Adrenal gland (tissue), 12 donors: Measurements from ENCODE around the gene E2F6. TPM values are rescaled to one million over a fixed set of nuclear protein-coding genes. Genes with fewer than 3 reads are reported as not detected.
A peak's percentile ranks its signal among the peaks of the same experiment; 100 is the strongest.

Experiments
- DNase-seq, 7 donors: peaks; one replicate each; pipeline ENCODE4 v3.0.0-alpha.2; 2019 to 2020
- H3K27ac ChIP-seq, 5 donors: fragments of 200-600 bp; sonication (generic) in 4 of 5; 1 replicate in 3 of 5; 2 replicates in 2 of 5; pipeline versions ENCODE4 v1.5.1 to v1.8.0; 2016 to 2020; ENCODE audit warnings: mild to moderate bottlenecking in 1 of 5
- H3K27me3 ChIP-seq: fragments of 200-600 bp; 2 replicates; pipeline ENCODE4 v1.8.0; 2021
- H3K36me3 ChIP-seq, 2 donors: fragments of 200-600 bp; replicated peaks in 1 of 2; 1 replicate in 1 of 2; 2 replicates in 1 of 2; pipeline versions ENCODE4 v1.5.1 to v1.8.0; 2018 to 2022
- H3K4me1 ChIP-seq, 2 donors: fragments of 200-600 bp; replicated peaks in 1 of 2; 1 replicate in 1 of 2; 2 replicates in 1 of 2; pipeline versions ENCODE4 v1.5.1 to v1.8.0; 2018 to 2021
- H3K4me3 ChIP-seq, 4 donors: fragments of 200-600 bp; sonication (generic) in 3 of 4; one replicate each; pipeline ENCODE4 v1.5.1; 2016 to 2018
- H3K9me3 ChIP-seq, 3 donors: fragments of 200-600 bp; sonication (generic) in 1 of 3; replicated peaks in 1 of 3; 1 replicate in 2 of 3; 2 replicates in 1 of 3; pipeline versions ENCODE4 v1.5.1 to v1.8.0; 2016 to 2021
- CTCF ChIP-seq, 6 experiments: fragments of 450-650 bp in 4 of 6; fragments of 200-600 bp in 2 of 6; sonication (generic) in 1 of 6; IDR thresholded peaks; 1 replicate in 5 of 6; 2 replicates in 1 of 6; pipeline versions ENCODE4 v1.5.1 to v1.8.0; 2016 to 2021; ENCODE audit warnings: antibody characterized with exemption in 6 of 6, mild to moderate bottlenecking in 2 of 6, moderate library complexity in 1 of 6
- POLR2A ChIP-seq, 2 donors: fragments of 450-650 bp; IDR thresholded peaks; one replicate each; pipeline ENCODE4 v1.6.1; 2017; ENCODE audit warnings: antibody characterized with exemption in 2 of 2, mild to moderate bottlenecking in 2 of 2, moderate library complexity in 1 of 2
- WGBS, 4 donors: extraction: QIAGEN DNeasy Blood & Tissue Kit in 2 of 4; methylation state at CpG; one replicate each; pipeline versions ENCODE4 v1.1.5 to v1.1.7; 2013 to 2017; 5-methylcytosine and 5-hydroxymethylcytosine counted together
- intact Hi-C, 2 donors: fragments of 100-400 bp; cut with DNase I; formaldehyde crosslinking; loops; one replicate each; pipeline versions ENCODE4 v1.14.1 to v1.15.0; 2022 to 2023
- polyA plus RNA-seq, 3 donors: library from polyadenylated mRNA; stranded (reverse); fragments of 200-250 nt in 2 of 3; fragments of 350-450 nt in 1 of 3; fragmentation: Illumina TruSeq in 1 of 3; extraction: RNeasy Lipid Tissue Mini Kit (QIAGEN cat#74804) in 1 of 3; gene quantifications; one replicate each; pipeline ENCODE4 v1.2.3, GENCODE V29; 2013 to 2014
- total RNA-seq, 9 donors: library from RNA; depleted of rRNA in 4 of 9; stranded (reverse); fragments of >200 nt in 4 of 9; fragments of 120-200 nt in 1 of 9; fragmentation: NEBNext Ultra II Directional in 1 of 9; extraction: Animal tissue kit (Norgen Biotek cat#: 25700) in 1 of 9; gene quantifications; one replicate each; pipeline versions ENCODE4 v1.1.0 to v1.2.4, GENCODE V29; 2013 to 2023
- donor health status: healthy with polysubstance abuse.
- donor health status: Bipolar disorder and iron deficiency.
- donor health status: DM: yes; HTN: yes; CAD: no.
- donor health status: DM: no; HTN: no; CAD: no.
- donor health status: DM: no; HTN: no; CAD: no.
- donor health status: DM: yes; HTN: yes; CAD: no.

The E2F6 gene
- total and polyA plus RNA-seq, 12 donors: 8.0 to 38.8 (median 12.5) TPM

- no peaks in the 10 kb centered on the region for H3K9me3 ChIP-seq
- DNase-seq: peak; percentile 37 to 77 (median 50)
- TF ChIP-seq CTCF (IDR thresholded peaks at IDR 0.05) (peak; percentile 62 to 91 (median 76)), POLR2A (IDR thresholded peaks at IDR 0.05) (no peak)
- no peaks in the 10 kb centered on the region for H3K36me3 ChIP-seq
- H3K27ac ChIP-seq: no peak overlapping the region
- peak overlapping the region in 1 of 4 donors; percentile 40 for H3K4me3 ChIP-seq
- WGBS, 4 donors: 21 to 26% (median 24%) methylated on average over 11 of the region's 11 CpGs
- no peaks in the 10 kb centered on the region for H3K27me3 ChIP-seq
- intact Hi-C loops: loop anchor here (2.0 to 10.0 kb wide), 4 partner anchors 175 to 280 kb away; a partner anchor contains a TSS
- peaks cover 0 to 12% of the 10 kb centered on the region in 2 donors for H3K4me1 ChIP-seq
Observed at GRCh38 chr2:11411768-11412448, 54.1 kb downstream of the E2F6 start.

- Histone ChIP-seq H3K36me3 (no peaks in the 10 kb centered on the region), H3K9me3 (no peaks in the 10 kb centered on the region), H3K4me3 (no peak overlapping the region), H3K4me1 (peaks cover 0 to 12% of the 10 kb centered on the region in 2 donors), H3K27ac (no peak overlapping the region), H3K27me3 (no peaks in the 10 kb centered on the region)
- WGBS, 4 donors: 84 to 94% (median 93%) methylated on average over 1 of the region's 1 CpG
- intact Hi-C loops: loop anchor here (2.0 to 10.0 kb wide), 4 partner anchors 174 to 279 kb away; a partner anchor contains a TSS
- no peak for DNase-seq
- TF ChIP-seq POLR2A (IDR thresholded peaks at IDR 0.05) (no peak), CTCF (IDR thresholded peaks at IDR 0.05) (no peak)
Observed at GRCh38 chr2:11411244-11411643, 54.7 kb downstream of the E2F6 start.

- H3K4me1 ChIP-seq: peaks cover 0 to 12% of the 10 kb centered on the region in 2 donors
- H3K4me3 ChIP-seq: no peak overlapping the region
- intact Hi-C loops: loop anchor here (2.0 to 10.0 kb wide), 4 partner anchors 173 to 278 kb away; a partner anchor contains a TSS
- H3K27me3 ChIP-seq: no peaks in the 10 kb centered on the region
- DNase-seq: no peak
- 77 to 92% (median 83%) methylated on average over 5 of the region's 5 CpGs for WGBS, 4 donors
- TF ChIP-seq CTCF (IDR thresholded peaks at IDR 0.05): no peak
- no peak for TF ChIP-seq POLR2A (IDR thresholded peaks at IDR 0.05)
- H3K27ac ChIP-seq: peak overlapping the region in 1 of 5 donors; percentile 28
- H3K36me3 ChIP-seq: no peaks in the 10 kb centered on the region
- H3K9me3 ChIP-seq: no peaks in the 10 kb centered on the region
Observed at GRCh38 chr2:11410101-11410500, 55.9 kb downstream of the E2F6 start.

- Histone ChIP-seq H3K4me1 (peaks cover 0 to 12% of the 10 kb centered on the region in 2 donors), H3K27me3 (no peaks in the 10 kb centered on the region), H3K9me3 (no peaks in the 10 kb centered on the region), H3K4me3 (no peak overlapping the region), H3K27ac (peak overlapping the region in 1 of 5 donors; percentile 28), H3K36me3 (no peaks in the 10 kb centered on the region)
- 63 to 88% (median 78%) methylated on average over 1 of the region's 1 CpG for WGBS, 4 donors
- intact Hi-C loops: loop anchor here in 1 of 2 donors (5.0 kb wide), 1 partner anchor 67 kb away; the partner anchor contains the start of gene ROCK2
- TF ChIP-seq POLR2A (IDR thresholded peaks at IDR 0.05) (no peak), CTCF (IDR thresholded peaks at IDR 0.05) (no peak)
- no peak for DNase-seq
Observed at GRCh38 chr2:11409572-11409959, 56.4 kb downstream of the E2F6 start.
